Chondrocyte (in vitro differentiated cells): ENCODE data around the gene CNOT3. TPM values are rescaled to one million over a fixed set of nuclear protein-coding genes. Genes with fewer than 3 reads are reported as not detected.
"Not testable (repeated sequence)": the region's sequence is repeated elsewhere in the genome, so short reads cannot be mapped to it uniquely, and the experiment has no call there.

ENCODE experiments used
- DNase-seq: peaks from one replicate; pipeline ENCODE4 v3.0.0; 2021; ENCODE audit warnings: mixed read lengths, low spot score
- H3K27ac Mint-ChIP-seq: one replicate; pipeline ENCODE4 v1.8.0; 2021; ENCODE audit warnings: mild to moderate bottlenecking, moderate library complexity, mixed read lengths; ENCODE audit not compliant: unreplicated experiment
- H3K27me3 Mint-ChIP-seq: 2 replicates; pipeline ENCODE4 v1.8.0; 2021; ENCODE audit warnings: low read depth, mixed read lengths
- H3K36me3 Mint-ChIP-seq: 2 replicates; pipeline ENCODE4 v1.8.0; 2021; ENCODE audit warnings: low read depth, mixed read lengths
- H3K4me1 Mint-ChIP-seq: 2 replicates; pipeline ENCODE4 v1.8.0; 2021; ENCODE audit warnings: low read depth, mild to moderate bottlenecking, mixed read lengths
- H3K4me3 Mint-ChIP-seq: one replicate; pipeline ENCODE4 v1.8.0; 2021; ENCODE audit warnings: mild to moderate bottlenecking, moderate library complexity, mixed read lengths; ENCODE audit not compliant: unreplicated experiment
- H3K9me3 Mint-ChIP-seq: 2 replicates; pipeline ENCODE4 v1.8.0; 2021; ENCODE audit warnings: low read depth, mixed read lengths
- CTCF ChIP-seq: fragments of 200-600 bp; sonication (generic); IDR thresholded peaks from 2 replicates; pipeline ENCODE4 v1.5.0; 2021; ENCODE audit warnings: antibody characterized with exemption, mild to moderate bottlenecking, moderate library complexity
- long read RNA-seq: library from polyadenylated mRNA; stranded (forward); transcript quantifications from one replicate; pipeline ENCODE4 v2.0.0, GENCODE V29; 2021
- total RNA-seq: library from RNA; stranded (reverse); gene quantifications from 3 replicates; pipeline ENCODE4 v1.2.1, GENCODE V29; 2021

The CNOT3 gene
- total RNA-seq, result 33.1 to 47.3 TPM (median 33.7 TPM) in 3 replicates
- long read RNA-seq, full-length matches to known transcripts, result 26 of 55 reads
- long read RNA-seq, partial matches to known transcripts, result 8 of 55 reads
- long read RNA-seq, other reads (novel, unspliced or antisense), result 21 of 55 reads

DNA sequence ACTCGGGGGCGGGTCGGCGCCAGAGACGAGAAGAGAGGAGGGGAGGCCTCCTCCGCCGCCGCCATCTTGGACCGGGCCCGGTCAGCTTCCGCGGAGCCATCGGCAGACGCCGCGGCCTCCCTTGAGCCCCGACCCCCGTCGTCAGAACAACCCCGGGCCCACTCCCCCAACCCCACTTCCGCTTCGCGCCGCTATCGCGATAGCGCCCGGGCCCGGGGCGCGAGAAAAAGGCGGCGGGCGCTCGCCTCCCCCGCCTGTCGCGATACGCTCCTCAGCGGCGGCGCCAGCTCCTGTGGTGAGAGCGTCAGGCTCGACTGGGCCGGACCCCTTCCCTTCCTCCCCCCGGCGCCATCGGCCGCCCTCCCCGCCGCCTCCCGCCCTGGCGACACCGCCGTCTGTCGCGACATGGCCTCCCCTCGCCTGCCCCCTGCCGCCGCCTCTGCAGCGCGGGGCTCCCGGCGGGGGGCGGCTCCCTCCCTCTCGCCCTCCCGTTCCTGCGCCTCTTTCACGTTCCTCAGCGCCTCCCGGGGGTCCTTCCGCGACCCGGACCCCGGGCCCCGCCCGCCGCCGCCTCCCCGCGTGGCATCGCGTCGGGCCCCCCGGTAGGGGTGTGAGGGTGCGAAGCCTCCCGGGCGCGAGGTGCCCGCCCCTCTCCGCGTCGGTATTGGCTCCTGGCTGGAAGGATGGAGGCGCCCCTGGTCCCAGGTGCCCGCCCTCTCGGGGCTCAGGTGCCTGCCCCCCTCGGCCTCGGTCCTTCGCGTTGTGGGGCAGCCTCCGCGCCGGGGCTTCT is at the start of gene CNOT3:
TSS of gene CNOT3 (plus strand) at position 64 of the 790 bp plus-strand sequence. CDS start 5,217 bp downstream, outside the sequence.
- peaks cover 51% of the 10 kb centered on the region for H3K4me1 Mint-ChIP-seq
- no peaks in the 10 kb centered on the region for H3K9me3 Mint-ChIP-seq
- TF ChIP-seq CTCF, result peak; percentile 63
- peak within 1 kb of the TSS; percentile 93 for H3K27ac Mint-ChIP-seq
- H3K4me3 Mint-ChIP-seq, result peak within 1 kb of the TSS; percentile 81
- DNase-seq, result no peak
- H3K36me3 Mint-ChIP-seq, result peaks cover under 1% of the 10 kb centered on the region
- peaks cover 4% of the 10 kb centered on the region for H3K27me3 Mint-ChIP-seq

DNA sequence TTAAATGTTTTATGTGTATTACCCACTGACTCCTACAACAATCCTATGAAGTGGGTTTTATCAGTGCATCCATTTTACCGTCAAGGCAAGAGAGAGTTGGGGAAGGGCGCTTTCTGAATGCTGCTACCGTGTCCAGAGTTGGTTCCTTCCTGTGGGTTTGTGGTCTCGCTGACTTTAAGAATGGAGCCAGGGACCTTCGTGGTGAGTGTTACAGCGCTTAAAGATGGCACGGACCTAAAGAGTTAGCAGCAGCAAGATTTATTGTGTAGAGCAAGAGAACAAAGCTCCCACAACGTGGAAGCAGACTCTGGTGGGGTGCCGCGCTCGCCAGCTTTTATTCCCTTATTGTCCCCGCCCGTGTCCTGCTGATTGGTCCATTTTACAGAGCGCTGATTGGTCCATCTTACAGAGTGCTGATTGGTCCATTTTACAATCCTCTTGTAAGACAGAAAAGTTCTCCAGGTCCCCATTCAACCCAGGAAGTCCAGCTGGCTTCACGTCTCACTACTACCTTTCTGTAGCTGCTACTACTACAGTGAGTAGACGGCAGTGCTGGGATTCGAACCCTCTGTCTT is 43.0 kb upstream of the CNOT3 start:
- H3K9me3 Mint-ChIP-seq, result no peaks in the 10 kb centered on the region
- H3K27ac Mint-ChIP-seq, result no peak overlapping the region
- no peak overlapping the region for H3K4me3 Mint-ChIP-seq
- H3K36me3 Mint-ChIP-seq, result no peaks in the 10 kb centered on the region
- H3K4me1 Mint-ChIP-seq, result peaks cover 9% of the 10 kb centered on the region
- peak; percentile 18 for DNase-seq
- peaks cover 5% of the 10 kb centered on the region for H3K27me3 Mint-ChIP-seq
- no peak for TF ChIP-seq CTCF

DNA sequence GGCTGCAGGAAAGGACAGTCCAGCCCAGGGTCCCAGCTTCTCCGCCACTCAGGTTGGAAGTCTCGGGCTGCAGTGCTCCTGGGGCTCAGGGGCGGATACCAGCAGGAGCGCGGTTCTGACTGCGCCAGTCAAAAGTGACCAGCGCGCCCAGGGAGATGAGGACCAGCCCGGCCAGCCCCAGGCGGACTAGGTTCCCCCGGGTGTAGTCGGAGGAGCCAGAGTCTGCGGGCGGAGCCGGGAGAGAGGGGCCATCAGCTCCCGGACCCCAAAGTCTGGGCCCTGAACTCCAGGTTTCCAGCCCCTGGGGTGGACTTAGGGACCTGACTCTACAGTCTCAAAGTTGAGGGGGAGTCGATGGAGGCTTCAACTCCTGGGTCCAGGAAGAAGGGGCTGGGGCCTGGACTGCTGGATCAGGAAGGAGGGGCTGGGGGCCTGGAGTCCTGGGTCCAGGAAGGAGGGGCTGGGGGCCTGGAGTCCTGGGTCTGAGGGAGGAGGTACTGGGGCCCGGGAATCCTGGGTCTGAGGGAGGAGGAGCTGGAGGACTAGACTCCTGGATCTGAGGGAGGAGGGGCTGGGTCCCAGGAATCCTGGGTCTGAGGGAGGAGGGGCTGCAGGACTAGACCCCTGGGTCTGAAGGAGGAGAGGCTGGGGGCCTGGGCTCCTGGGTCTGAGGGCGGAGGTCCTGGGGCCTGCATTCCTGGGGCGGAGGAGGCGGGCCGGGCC is 42.3 kb upstream of the CNOT3 start:
- Mint-ChIP-seq H3K9me3 (no peaks in the 10 kb centered on the region), H3K27ac (no peak overlapping the region), H3K4me1 (peaks cover 9% of the 10 kb centered on the region), H3K27me3 (peaks cover 5% of the 10 kb centered on the region), H3K4me3 (peak overlapping the region; percentile 69), H3K36me3 (no peaks in the 10 kb centered on the region)
- TF ChIP-seq CTCF, result no peak
- peak; percentile 89 for DNase-seq

- TF ChIP-seq CTCF, result peak; percentile 34
- not testable (repeated sequence) for H3K9me3 Mint-ChIP-seq, H3K27me3 Mint-ChIP-seq, H3K27ac Mint-ChIP-seq, H3K4me1 Mint-ChIP-seq, H3K36me3 Mint-ChIP-seq
- DNase-seq, result peak; percentile 82
- H3K4me3 Mint-ChIP-seq, result peak overlapping the region; percentile 69
Observed at GRCh38 chr19:54095859-54096616, 41.5 kb upstream of the CNOT3 start.
